Sigmoid colon (tissue), 7 donors: Measurements from ENCODE around the gene SIRT3. TPM values are rescaled to one million over a fixed set of nuclear protein-coding genes. Genes with fewer than 3 reads are reported as not detected.
A peak's percentile ranks its signal among the peaks of the same experiment; 100 is the strongest.
"Not testable (repeated sequence)": the region's sequence is repeated elsewhere in the genome, so short reads cannot be mapped to it uniquely, and the experiment has no call there.

Experiments used
- DNase-seq: peaks from one replicate; pipeline ENCODE4 v3.0.0-alpha.2; 2019
- H3K27ac ChIP-seq, 4 donors: fragments of 200-600 bp; sonication (generic); one replicate each; pipeline ENCODE4 v1.5.1; 2016 to 2019; ENCODE audit warnings: mild to moderate bottlenecking in 1 of 4
- H3K27me3 ChIP-seq, 3 donors: fragments of 200-600 bp; sonication (generic); one replicate each; pipeline ENCODE4 v1.5.1; 2019; ENCODE audit warnings: mild to moderate bottlenecking in 1 of 3
- H3K36me3 ChIP-seq, 4 donors: fragments of 200-600 bp; sonication (generic); one replicate each; pipeline ENCODE4 v1.5.1; 2016 to 2019
- H3K4me1 ChIP-seq, 4 donors: fragments of 200-600 bp; sonication (generic); one replicate each; pipeline ENCODE4 v1.5.1; 2017 to 2019
- H3K4me3 ChIP-seq, 4 donors: fragments of 200-600 bp; sonication (generic); one replicate each; pipeline ENCODE4 v1.5.1; 2017 to 2019; ENCODE audit warnings: mild to moderate bottlenecking in 2 of 4, moderate library complexity in 1 of 4
- H3K9me3 ChIP-seq, 4 donors: fragments of 200-600 bp in 3 of 4; sonication (generic) in 3 of 4; one replicate each; pipeline versions ENCODE4 v1.5.1 to v1.6.1; 2013 to 2019
- EP300 ChIP-seq, 4 donors: sonication (generic); formaldehyde crosslinking; IDR thresholded peaks; one replicate each; pipeline ENCODE4 v1.6.1; 2017; ENCODE audit warnings: antibody characterized with exemption in 4 of 4
- POLR2A ChIP-seq, 2 donors: fragments of 450-650 bp; IDR thresholded peaks; one replicate each; pipeline ENCODE4 v1.6.1; 2016; ENCODE audit warnings: antibody characterized with exemption in 2 of 2, mild to moderate bottlenecking in 2 of 2, moderate library complexity in 2 of 2
- POLR2AphosphoS5 ChIP-seq, 4 donors: sonication (generic); formaldehyde crosslinking; IDR thresholded peaks; one replicate each; pipeline ENCODE4 v1.6.1; 2017; ENCODE audit warnings: antibody characterized with exemption in 4 of 4
- WGBS, 2 donors: extraction: QIAGEN DNeasy Blood & Tissue Kit; methylation state at CpG; one replicate each; pipeline ENCODE4 v1.1.7; 2013; 5-methylcytosine and 5-hydroxymethylcytosine counted together
- intact Hi-C: fragments of 100-400 bp; cut with DNase I; formaldehyde crosslinking; loops from one replicate; pipeline ENCODE4 v1.15.1; 2023
- polyA plus RNA-seq, 3 donors: library from polyadenylated mRNA; stranded (reverse); fragments of 200-250 nt; gene quantifications; one replicate each; pipeline ENCODE4 v1.2.3, GENCODE V29; 2013
- total RNA-seq, 4 donors: library from RNA; depleted of rRNA; stranded (reverse); fragments of >200 nt; gene quantifications; one replicate each; pipeline ENCODE4 v1.1.0, GENCODE V29; 2016
- TF ChIP-seq, protein P1 (sequence below), 4 experiments: fragments of 450-650 bp in 3 of 4; fragments of 200-600 bp in 1 of 4; IDR thresholded peaks; one replicate each; pipeline ENCODE4 v1.5.1; 2016 to 2019; ENCODE audit warnings: antibody characterized with exemption in 4 of 4, mild to moderate bottlenecking in 3 of 4, moderate library complexity in 2 of 4
- donor health status: healthy with polysubstance abuse.
- donor health status: Bipolar disorder and iron deficiency.
- donor health status: healthy.

Gene SIRT3
- total and polyA plus RNA-seq, 7 donors, result 6.4 to 21.0 (median 12.2) TPM

DNA sequence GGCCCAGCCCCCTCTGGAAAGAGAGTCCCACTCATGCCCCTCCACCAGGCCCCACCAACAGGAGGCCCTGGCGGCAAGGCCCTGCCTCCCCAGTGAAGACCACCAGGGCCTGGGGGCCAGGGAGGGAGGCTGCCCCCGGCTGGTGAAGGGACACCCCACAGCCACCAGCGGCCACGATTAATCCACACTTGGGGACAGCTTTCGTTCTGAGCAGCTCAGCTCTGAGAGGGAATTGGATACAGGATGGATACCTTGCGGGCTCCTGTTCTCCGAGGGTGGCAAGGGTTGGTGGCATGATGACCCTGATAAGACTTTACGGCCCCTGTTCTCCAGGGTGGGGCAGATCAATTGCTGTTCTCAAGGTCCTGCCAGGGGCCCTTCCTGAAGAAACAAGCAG is 35.2 kb upstream of the SIRT3 start:
- no peak for DNase-seq
- intact Hi-C loops, result no loop called here
- H3K27ac ChIP-seq, result no peak overlapping the region
- no peaks in the 10 kb centered on the region for H3K36me3 ChIP-seq
- TF ChIP-seq EP300 (IDR thresholded peaks at IDR 0.05), result no peak
- TF ChIP-seq, protein P1, sequence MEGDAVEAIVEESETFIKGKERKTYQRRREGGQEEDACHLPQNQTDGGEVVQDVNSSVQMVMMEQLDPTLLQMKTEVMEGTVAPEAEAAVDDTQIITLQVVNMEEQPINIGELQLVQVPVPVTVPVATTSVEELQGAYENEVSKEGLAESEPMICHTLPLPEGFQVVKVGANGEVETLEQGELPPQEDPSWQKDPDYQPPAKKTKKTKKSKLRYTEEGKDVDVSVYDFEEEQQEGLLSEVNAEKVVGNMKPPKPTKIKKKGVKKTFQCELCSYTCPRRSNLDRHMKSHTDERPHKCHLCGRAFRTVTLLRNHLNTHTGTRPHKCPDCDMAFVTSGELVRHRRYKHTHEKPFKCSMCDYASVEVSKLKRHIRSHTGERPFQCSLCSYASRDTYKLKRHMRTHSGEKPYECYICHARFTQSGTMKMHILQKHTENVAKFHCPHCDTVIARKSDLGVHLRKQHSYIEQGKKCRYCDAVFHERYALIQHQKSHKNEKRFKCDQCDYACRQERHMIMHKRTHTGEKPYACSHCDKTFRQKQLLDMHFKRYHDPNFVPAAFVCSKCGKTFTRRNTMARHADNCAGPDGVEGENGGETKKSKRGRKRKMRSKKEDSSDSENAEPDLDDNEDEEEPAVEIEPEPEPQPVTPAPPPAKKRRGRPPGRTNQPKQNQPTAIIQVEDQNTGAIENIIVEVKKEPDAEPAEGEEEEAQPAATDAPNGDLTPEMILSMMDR (IDR thresholded peaks at IDR 0.05), result no peak
- TF ChIP-seq POLR2A (IDR thresholded peaks at IDR 0.05), result no peak
- TF ChIP-seq POLR2AphosphoS5 (IDR thresholded peaks at IDR 0.05), result no peak
- no peak overlapping the region for H3K4me3 ChIP-seq
- H3K9me3 ChIP-seq, result no peaks in the 10 kb centered on the region
- peaks cover 3 to 27% (median 8%) of the 10 kb centered on the region in 3 donors for H3K27me3 ChIP-seq
- WGBS, 2 donors, result 44 to 69% methylated on average over 8 of the region's 8 CpGs
- H3K4me1 ChIP-seq, result no peaks in the 10 kb centered on the region

- H3K4me1 ChIP-seq, result no peaks in the 10 kb centered on the region
- intact Hi-C loops, result no loop called here
- TF ChIP-seq EP300 (IDR thresholded peaks at IDR 0.05), result no peak
- H3K27ac ChIP-seq, result peak overlapping the region in 3 of 4 donors; percentile 19 to 66 (median 29)
- WGBS, 2 donors, result 82 to 88% methylated on average over 18 of the region's 18 CpGs
- no peak overlapping the region for H3K4me3 ChIP-seq
- no peak for DNase-seq
- H3K36me3 ChIP-seq, result no peaks in the 10 kb centered on the region
- H3K27me3 ChIP-seq, result peaks cover 3 to 27% (median 8%) of the 10 kb centered on the region in 3 donors
- H3K9me3 ChIP-seq, result peaks cover 0 to 3% (median 0%) of the 10 kb centered on the region in 4 donors
Measured at GRCh38 chr11:270451-271318, 34.5 kb upstream of the SIRT3 start.

DNA sequence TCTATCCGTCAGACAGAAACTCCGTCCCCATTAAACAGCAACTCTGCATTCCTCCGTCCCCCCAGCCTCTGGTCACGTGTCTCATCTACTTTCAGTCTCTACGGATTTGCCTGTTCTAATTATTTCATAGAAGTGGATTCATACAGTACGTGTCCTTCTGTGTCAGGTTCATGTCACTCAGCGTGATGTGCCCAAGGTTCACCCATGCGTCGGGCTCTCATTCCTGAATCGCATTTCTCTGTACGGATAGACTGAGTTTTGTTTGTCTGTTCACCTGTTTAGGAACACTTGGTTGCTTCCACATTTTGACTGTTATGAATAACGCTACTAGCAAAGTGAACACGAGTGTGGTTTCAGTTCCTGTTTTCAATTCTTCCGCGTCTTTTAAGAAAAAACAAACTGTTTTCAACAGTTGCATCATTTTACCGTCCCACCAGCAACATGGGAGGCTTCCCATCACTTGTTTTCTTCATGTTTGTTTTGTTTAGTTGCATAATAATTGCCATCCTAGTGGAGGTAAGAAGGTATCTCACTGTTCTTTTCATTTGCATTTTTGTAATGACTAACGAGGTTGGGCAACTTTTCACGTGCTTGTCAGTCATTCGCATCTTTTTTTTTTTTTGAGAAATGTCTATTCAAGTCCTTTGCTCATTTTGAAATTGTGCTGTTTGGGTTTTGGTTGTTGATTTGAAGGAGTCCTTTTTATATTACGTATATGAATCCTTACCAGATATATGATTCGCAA is 33.2 kb upstream of the SIRT3 start:
- intact Hi-C loops, result no loop called here

GRCh38 chr11:268716-269145 is 32.6 kb upstream of the SIRT3 start:
- H3K27me3 ChIP-seq, result peaks cover 3 to 27% (median 8%) of the 10 kb centered on the region in 3 donors
- H3K27ac ChIP-seq, result peak overlapping the region; percentile 45 to 66 (median 60)
- 35 to 39% methylated on average over 16 of the region's 16 CpGs for WGBS, 2 donors
- DNase-seq, result peak; percentile 83
- H3K4me1 ChIP-seq, H3K9me3 ChIP-seq, H3K36me3 ChIP-seq, intact Hi-C loops: not testable (repeated sequence)
- peak in 2 of 4 donors; percentile 31 to 63 for TF ChIP-seq EP300 (IDR thresholded peaks at IDR 0.05)
- peak in 2 of 4 donors; percentile 15 to 44 for TF ChIP-seq POLR2AphosphoS5 (IDR thresholded peaks at IDR 0.05)
- peak overlapping the region in 2 of 4 donors; percentile 33 to 38 for H3K4me3 ChIP-seq

More for the DNA sequence above, 33.2 kb upstream of the SIRT3 start:
- H3K4me1 ChIP-seq, result no peaks in the 10 kb centered on the region
- no peaks in the 10 kb centered on the region for H3K36me3 ChIP-seq
- peaks cover 0 to 3% (median 0%) of the 10 kb centered on the region in 4 donors for H3K9me3 ChIP-seq
- DNase-seq, result no peak
- peaks cover 3 to 27% (median 8%) of the 10 kb centered on the region in 3 donors for H3K27me3 ChIP-seq
- H3K27ac ChIP-seq, result peak overlapping the region in 3 of 4 donors; percentile 39 to 66 (median 62)
- WGBS, 2 donors, result 39 to 66% methylated on average over 21 of the region's 21 CpGs
- TF ChIP-seq EP300 (IDR thresholded peaks at IDR 0.05) (peak in 3 of 4 donors; percentile 4 to 73 (median 68)), POLR2AphosphoS5 (IDR thresholded peaks at IDR 0.05) (peak in 3 of 4 donors; percentile 23 to 58 (median 38)), POLR2A (IDR thresholded peaks at IDR 0.05) (no peak)
- peak overlapping the region in 1 of 4 donors; percentile 38 for H3K4me3 ChIP-seq

DNA sequence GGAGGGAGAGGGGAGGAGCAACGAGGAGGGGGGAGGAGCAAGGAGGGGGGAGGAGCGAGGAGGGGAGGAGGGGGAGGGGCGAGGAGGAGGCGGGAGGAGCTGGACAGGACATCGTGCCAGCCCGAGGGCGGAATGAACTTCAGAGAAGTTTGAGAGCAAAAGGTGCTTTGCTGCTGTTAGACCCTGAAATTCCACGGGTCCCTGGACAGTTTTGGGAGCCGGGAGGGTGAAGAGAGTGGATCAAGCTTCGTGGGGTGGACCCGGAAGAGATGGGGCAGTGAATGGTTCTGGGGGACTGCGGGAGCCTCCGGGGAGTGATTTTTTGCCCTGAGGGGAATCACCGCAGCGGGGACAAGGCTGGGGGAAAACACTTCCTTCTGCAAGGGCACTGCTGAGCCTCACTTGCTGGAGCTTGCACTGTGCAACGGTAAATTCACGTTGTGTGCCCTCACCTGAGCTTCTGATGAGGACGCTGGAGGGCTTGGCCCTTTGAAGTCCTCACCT is 31.4 kb upstream of the SIRT3 start:
- Histone ChIP-seq H3K4me3 (peak overlapping the region in 3 of 4 donors; percentile 6 to 38 (median 33)), H3K27me3 (peaks cover 3 to 27% (median 8%) of the 10 kb centered on the region in 3 donors), H3K9me3 (peaks cover 0 to 3% (median 0%) of the 10 kb centered on the region in 4 donors), H3K4me1 (no peaks in the 10 kb centered on the region), H3K27ac (peak overlapping the region; percentile 45 to 66 (median 60)), H3K36me3 (no peaks in the 10 kb centered on the region)
- TF ChIP-seq POLR2A (IDR thresholded peaks at IDR 0.05), result no peak
- no peak for TF ChIP-seq EP300 (IDR thresholded peaks at IDR 0.05)
- peak in 3 of 4 donors; percentile 32 to 50 (median 41) for TF ChIP-seq POLR2AphosphoS5 (IDR thresholded peaks at IDR 0.05)
- TF ChIP-seq, protein P1 (IDR thresholded peaks at IDR 0.05), result no peak
- intact Hi-C loops, result no loop called here
- WGBS, 2 donors, result 37 to 38% methylated on average over 18 of the region's 18 CpGs
- peak; percentile 84 for DNase-seq
